H9 (cell line): Measurements from ENCODE around the gene TLK2. TPM values are rescaled to one million over a fixed set of nuclear protein-coding genes. Genes with fewer than 3 reads are reported as not detected.
"Not testable (repeated sequence)": the region's sequence is repeated elsewhere in the genome, so short reads cannot be mapped to it uniquely, and the experiment has no call there.

Experiments used
- DNase-seq: peaks from one replicate; pipeline ENCODE4 v3.0.0-alpha.2; 2017
- H2AFZ ChIP-seq: one replicate; pipeline ENCODE4 v1.6.1; 2013; ENCODE audit warnings: mild to moderate bottlenecking, low read length, control low read depth, moderate library complexity
- H2AK5ac ChIP-seq: 2 replicates; pipeline ENCODE4 v1.6.1; 2013; ENCODE audit warnings: low read length, control low read depth, mixed read lengths; ENCODE audit not compliant: insufficient read length
- H2BK120ac ChIP-seq: one replicate; pipeline ENCODE4 v1.6.1; 2013; ENCODE audit warnings: low read depth, mild to moderate bottlenecking, low read length, control low read depth, inconsistent platforms; ENCODE audit not compliant: poor library complexity, severe bottlenecking
- H2BK12ac ChIP-seq: 2 replicates; pipeline ENCODE4 v1.6.1; 2013; ENCODE audit warnings: low read length, control low read depth, mixed read lengths, low read depth; ENCODE audit not compliant: insufficient read length
- H2BK15ac ChIP-seq: 2 replicates; pipeline ENCODE4 v1.6.1; 2013; ENCODE audit warnings: low read depth, low read length, control low read depth
- H2BK20ac ChIP-seq: one replicate; pipeline ENCODE4 v1.6.1; 2013; ENCODE audit warnings: low read depth, mild to moderate bottlenecking, low read length, control low read depth, inconsistent platforms; ENCODE audit not compliant: poor library complexity, severe bottlenecking
- H2BK5ac ChIP-seq: 2 replicates; pipeline ENCODE4 v1.6.1; 2013; ENCODE audit warnings: low read length, control low read depth, mixed read lengths; ENCODE audit not compliant: insufficient read length
- H3K14ac ChIP-seq: 2 replicates; pipeline ENCODE4 v1.6.1; 2013; ENCODE audit warnings: low read length, control low read depth; ENCODE audit not compliant: insufficient read depth
- H3K18ac ChIP-seq: 2 replicates; pipeline ENCODE4 v1.6.1; 2013; ENCODE audit warnings: low read depth, mild to moderate bottlenecking, mixed read lengths, low read length, control low read depth; ENCODE audit not compliant: insufficient read length
- H3K23ac ChIP-seq: 2 replicates; pipeline ENCODE4 v1.6.1; 2013; ENCODE audit warnings: low read length, control low read depth, mixed read lengths, low read depth; ENCODE audit not compliant: insufficient read length
- H3K23me2 ChIP-seq: 2 replicates; pipeline ENCODE4 v1.6.1; 2013; ENCODE audit warnings: low read depth, mild to moderate bottlenecking, mixed read lengths, low read length, control low read depth; ENCODE audit not compliant: insufficient read length, poor library complexity, severe bottlenecking
- H3K27ac ChIP-seq: 2 replicates; pipeline ENCODE4 v1.5.1; 2013; ENCODE audit warnings: low read length, control low read depth, mixed read lengths, low read depth; ENCODE audit not compliant: insufficient read length
- H3K27me3 ChIP-seq: 2 replicates; pipeline ENCODE4 v1.6.1; 2013; ENCODE audit warnings: low read length, control low read depth, inconsistent platforms; ENCODE audit not compliant: insufficient read depth
- H3K4ac ChIP-seq: 2 replicates; pipeline ENCODE4 v1.6.1; 2013; ENCODE audit warnings: low read depth, mild to moderate bottlenecking, control low read depth, inconsistent platforms, low read length, moderate library complexity
- H3K4me1 ChIP-seq: 2 replicates; pipeline ENCODE4 v1.6.1; 2013; ENCODE audit warnings: low read length, control low read depth, inconsistent platforms; ENCODE audit not compliant: insufficient read depth
- H3K4me2 ChIP-seq: 2 replicates; pipeline ENCODE4 v1.6.1; 2013; ENCODE audit warnings: low read length, control low read depth, mixed read lengths; ENCODE audit not compliant: insufficient read length, insufficient read depth
- H3K56ac ChIP-seq: 2 replicates; pipeline ENCODE4 v1.6.1; 2013; ENCODE audit warnings: low read depth, mild to moderate bottlenecking, mixed read lengths, low read length, control low read depth; ENCODE audit not compliant: insufficient read length
- H3K79me1 ChIP-seq: 2 replicates; pipeline ENCODE4 v1.6.1; 2013; ENCODE audit warnings: low read depth, mild to moderate bottlenecking, moderate library complexity, low read length, control low read depth, inconsistent platforms; ENCODE audit not compliant: insufficient read depth, poor library complexity, severe bottlenecking
- H3K79me2 ChIP-seq: 2 replicates; pipeline ENCODE4 v1.6.1; 2013; ENCODE audit warnings: low read length, control low read depth, inconsistent platforms; ENCODE audit not compliant: insufficient read depth
- H3K9ac ChIP-seq: 2 replicates; pipeline ENCODE4 v1.6.1; 2013; ENCODE audit warnings: low read length, control low read depth, mixed read lengths; ENCODE audit not compliant: insufficient read length; ENCODE audit errors: extremely low read depth
- H3K9me3 ChIP-seq: one replicate; pipeline ENCODE4 v1.6.1; 2013; ENCODE audit warnings: low read depth, low read length, inconsistent platforms; ENCODE audit not compliant: control insufficient read depth
- H3T11ph ChIP-seq: one replicate; pipeline ENCODE4 v1.6.1; 2013; ENCODE audit warnings: mild to moderate bottlenecking, low read length, control low read depth, inconsistent platforms
- H4K20me1 ChIP-seq: one replicate; pipeline ENCODE4 v1.6.1; 2013; ENCODE audit not compliant: control insufficient read depth, insufficient read length, insufficient read depth
- H4K5ac ChIP-seq: 2 replicates; pipeline ENCODE4 v1.6.1; 2013; ENCODE audit warnings: low read depth, mild to moderate bottlenecking, mixed read lengths, low read length, control low read depth; ENCODE audit not compliant: insufficient read length
- H4K8ac ChIP-seq: replicated peaks from 2 replicates; pipeline ENCODE4 v1.6.1; 2013; ENCODE audit warnings: low read length, control low read depth, mixed read lengths, low read depth; ENCODE audit not compliant: insufficient read length
- H4K91ac ChIP-seq: 2 replicates; pipeline ENCODE4 v1.6.1; 2013; ENCODE audit warnings: low read depth, mild to moderate bottlenecking, moderate library complexity, mixed read lengths, low read length, control low read depth; ENCODE audit not compliant: insufficient read length
- H3K27ac Mint-ChIP-seq, 3 experiments: 2 replicates in 2 of 3; 3 replicates in 1 of 3; pipeline ENCODE4 v1.8.0; 2020 to 2021; ENCODE audit warnings: mixed read lengths in 3 of 3, mild to moderate bottlenecking in 1 of 3, moderate library complexity in 1 of 3
- H3K27me3 Mint-ChIP-seq: 2 replicates; pipeline ENCODE4 v1.8.0; 2021; ENCODE audit warnings: low read depth, mild to moderate bottlenecking, moderate library complexity, mixed read lengths
- H3K36me3 Mint-ChIP-seq, 3 experiments: 2 replicates in 2 of 3; 3 replicates in 1 of 3; pipeline ENCODE4 v1.8.0; 2020 to 2021; ENCODE audit warnings: low read depth in 3 of 3, mixed read lengths in 3 of 3; ENCODE audit not compliant: insufficient read depth in 1 of 3
- H3K4me1 Mint-ChIP-seq, 2 experiments: 2 replicates each; pipeline ENCODE4 v1.8.0; 2020; ENCODE audit warnings: mixed read lengths in 2 of 2
- H3K4me3 Mint-ChIP-seq, 2 experiments: 2 replicates in 1 of 2; 3 replicates in 1 of 2; pipeline ENCODE4 v1.8.0; 2020 to 2021; ENCODE audit warnings: mild to moderate bottlenecking in 2 of 2, mixed read lengths in 2 of 2, moderate library complexity in 1 of 2
- H3K9me3 Mint-ChIP-seq, 2 experiments: 2 replicates in 1 of 2; 3 replicates in 1 of 2; pipeline ENCODE4 v1.8.0; 2020; ENCODE audit warnings: mild to moderate bottlenecking in 2 of 2, mixed read lengths in 2 of 2, moderate library complexity in 1 of 2
- WGBS: extraction: QIAGEN DNeasy Blood & Tissue Kit; methylation state at CpG from one replicate; pipeline ENCODE4 v1.1.7; 2013; ENCODE audit warnings: missing lambda C conversion rate, low lambda C conversion rate, mixed read lengths; ENCODE audit not compliant: insufficient read length; ENCODE audit errors: extremely low coverage; 5-methylcytosine and 5-hydroxymethylcytosine counted together
- total RNA-seq: library from RNA; stranded (reverse); gene quantifications from 2 replicates; pipeline ENCODE4 v1.2.1, GENCODE V29; 2021

The TLK2 gene
- total RNA-seq, 1 experiment from 2014 or later = 63.7 TPM

- not testable (repeated sequence) for H4K91ac ChIP-seq, H2AFZ ChIP-seq, H4K8ac ChIP-seq, H3K27ac ChIP-seq, H2BK12ac ChIP-seq, H4K5ac ChIP-seq, H3K79me2 ChIP-seq, H3K9ac ChIP-seq, H3K23me2 ChIP-seq, H2BK120ac ChIP-seq, H3T11ph ChIP-seq, H3K4ac ChIP-seq, H3K23ac ChIP-seq, H2BK15ac ChIP-seq, H3K27me3 ChIP-seq, H4K20me1 ChIP-seq, H3K18ac ChIP-seq, H3K4me1 ChIP-seq, H2BK20ac ChIP-seq, H2AK5ac ChIP-seq, H3K79me1 ChIP-seq, H3K14ac ChIP-seq, H3K9me3 ChIP-seq, H3K9me3 Mint-ChIP-seq, H3K56ac ChIP-seq, H2BK5ac ChIP-seq, H3K4me2 ChIP-seq, H3K27me3 Mint-ChIP-seq
- WGBS = no CpG with 5 or more reads among the region's 8 CpGs
- peaks cover 7 to 11% (median 9%) of the 10 kb centered on the region in 3 experiments; a peak in 6 of 7 replicates for H3K36me3 Mint-ChIP-seq
- H3K4me1 Mint-ChIP-seq = peaks cover 19 to 24% of the 10 kb centered on the region in 2 experiments
- peak; percentile 38 for DNase-seq
- peak overlapping the region; percentile 17 to 87 (median 77) for H3K27ac Mint-ChIP-seq
- H3K4me3 Mint-ChIP-seq = peak overlapping the region in 1 of 2 experiments; percentile 21; a peak in 1 of 5 replicates
Measured at GRCh38 chr17:62473030-62473982, 5.3 kb upstream of the TLK2 start.

GRCh38 chr17:62477111-62477510, 1.5 kb upstream of the TLK2 start:
- not testable (repeated sequence) for DNase-seq, H3K14ac ChIP-seq, H3K23ac ChIP-seq, H4K20me1 ChIP-seq, H3K9me3 ChIP-seq, H3K27ac ChIP-seq, H2AK5ac ChIP-seq, H2AFZ ChIP-seq, H3K79me2 ChIP-seq, H2BK20ac ChIP-seq, H3K79me1 ChIP-seq, H2BK15ac ChIP-seq, H4K5ac ChIP-seq, H3K4me1 ChIP-seq, H3K9ac ChIP-seq, H4K8ac ChIP-seq, H2BK12ac ChIP-seq, H3K27me3 Mint-ChIP-seq, H3K9me3 Mint-ChIP-seq, H2BK120ac ChIP-seq, H2BK5ac ChIP-seq, H4K91ac ChIP-seq, H3K4ac ChIP-seq, H3K18ac ChIP-seq, H3K27me3 ChIP-seq, H3T11ph ChIP-seq, H3K23me2 ChIP-seq, H3K56ac ChIP-seq
- Mint-ChIP-seq H3K36me3 (peaks cover 7 to 22% (median 19%) of the 10 kb centered on the region in 3 experiments; a peak in 6 of 7 replicates), H3K27ac (peak overlapping the region in 1 of 3 experiments; percentile 19; a peak in 1 of 7 replicates), H3K4me3 (peak overlapping the region; percentile 71 to 87), H3K4me1 (peaks cover 20 to 35% of the 10 kb centered on the region in 2 experiments)
- WGBS = no CpG with 5 or more reads among the region's 8 CpGs
- H3K4me2 ChIP-seq = peak overlapping the region; percentile 54
